ENCODE measurements around the gene ZNF565. TPM values are rescaled to one million over a fixed set of nuclear protein-coding genes. Genes with fewer than 3 reads are reported as not detected.
"Not testable (repeated sequence)": the region's sequence is repeated elsewhere in the genome, so short reads cannot be mapped to it uniquely, and the experiment has no call there.

ZNF565 gene
- total RNA-seq, 2 donors from 2014 or later: 2.4 to 3.1 TPM

DNA sequence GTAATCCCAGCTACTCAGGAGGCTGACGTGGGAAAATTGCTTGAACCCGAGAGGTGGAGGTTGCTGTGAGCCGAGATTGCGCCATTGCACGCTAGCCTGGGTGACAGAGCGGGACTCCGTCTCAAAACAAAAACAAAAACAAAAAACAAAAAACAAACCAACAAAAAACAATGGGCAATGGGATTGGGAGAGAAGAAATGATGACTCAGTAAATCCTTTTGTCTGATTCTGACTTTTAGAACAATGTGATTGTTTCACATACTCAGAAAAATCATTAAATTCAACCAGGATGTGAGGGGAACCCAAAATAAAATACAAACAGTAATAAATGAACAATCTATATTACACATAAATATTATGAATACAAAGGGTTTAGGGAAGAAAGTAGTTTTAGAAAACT is 5.1 kb downstream of the ZNF565 start:
- TF ChIP-seq, protein P1, sequence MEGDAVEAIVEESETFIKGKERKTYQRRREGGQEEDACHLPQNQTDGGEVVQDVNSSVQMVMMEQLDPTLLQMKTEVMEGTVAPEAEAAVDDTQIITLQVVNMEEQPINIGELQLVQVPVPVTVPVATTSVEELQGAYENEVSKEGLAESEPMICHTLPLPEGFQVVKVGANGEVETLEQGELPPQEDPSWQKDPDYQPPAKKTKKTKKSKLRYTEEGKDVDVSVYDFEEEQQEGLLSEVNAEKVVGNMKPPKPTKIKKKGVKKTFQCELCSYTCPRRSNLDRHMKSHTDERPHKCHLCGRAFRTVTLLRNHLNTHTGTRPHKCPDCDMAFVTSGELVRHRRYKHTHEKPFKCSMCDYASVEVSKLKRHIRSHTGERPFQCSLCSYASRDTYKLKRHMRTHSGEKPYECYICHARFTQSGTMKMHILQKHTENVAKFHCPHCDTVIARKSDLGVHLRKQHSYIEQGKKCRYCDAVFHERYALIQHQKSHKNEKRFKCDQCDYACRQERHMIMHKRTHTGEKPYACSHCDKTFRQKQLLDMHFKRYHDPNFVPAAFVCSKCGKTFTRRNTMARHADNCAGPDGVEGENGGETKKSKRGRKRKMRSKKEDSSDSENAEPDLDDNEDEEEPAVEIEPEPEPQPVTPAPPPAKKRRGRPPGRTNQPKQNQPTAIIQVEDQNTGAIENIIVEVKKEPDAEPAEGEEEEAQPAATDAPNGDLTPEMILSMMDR (IDR thresholded peaks at IDR 0.05): no peak
- Histone ChIP-seq H3K4me1 (peaks cover 0 to 10% of the 10 kb centered on the region in 2 donors), H3K36me3 (no peaks in the 10 kb centered on the region), H3K4me3 (no peak overlapping the region), H3K27ac (no peak overlapping the region), H3K27me3 (no peaks in the 10 kb centered on the region), H3K9me3 (no peaks in the 10 kb centered on the region)
- no peak for DNase-seq (ENCODE audit: low spot score)

DNA sequence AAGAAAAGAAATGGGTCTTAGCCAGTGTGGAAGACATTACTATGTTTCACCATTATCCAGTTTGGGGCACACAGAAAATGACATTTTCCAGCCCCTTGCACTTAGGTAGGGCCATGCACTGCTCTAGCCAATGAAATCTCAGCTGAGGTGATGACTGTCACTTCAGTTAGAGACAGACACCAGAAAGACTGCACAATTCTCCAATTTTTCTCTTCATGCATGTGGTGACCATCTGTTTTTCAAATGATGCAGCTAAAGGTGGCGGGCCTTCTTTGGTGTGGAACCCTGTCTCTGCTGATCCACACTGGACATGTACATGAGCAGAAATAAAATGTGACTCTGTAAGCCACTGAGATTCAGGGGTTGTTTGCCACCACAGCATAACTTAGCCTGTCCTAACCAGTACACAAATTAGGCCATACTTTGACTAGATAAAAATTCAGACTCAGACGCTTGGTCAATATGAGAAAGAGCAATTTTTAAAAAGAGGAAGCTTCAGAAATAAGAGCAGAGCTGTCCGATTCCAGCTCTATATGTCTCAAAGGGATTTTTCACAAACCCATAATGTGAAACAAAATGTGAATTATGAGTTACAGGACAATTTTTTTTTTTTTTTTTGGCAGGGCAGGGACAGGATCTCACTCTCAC is 6.7 kb downstream of the ZNF565 start:
- Histone ChIP-seq H3K27ac (no peak overlapping the region), H3K36me3 (no peaks in the 10 kb centered on the region), H3K27me3 (no peaks in the 10 kb centered on the region), H3K4me3 (no peak overlapping the region), H3K4me1 (no peaks in the 10 kb centered on the region), H3K9me3 (no peaks in the 10 kb centered on the region)
- DNase-seq (ENCODE audit: low spot score): no peak
- TF ChIP-seq, protein P1 (IDR thresholded peaks at IDR 0.05): no peak

DNA sequence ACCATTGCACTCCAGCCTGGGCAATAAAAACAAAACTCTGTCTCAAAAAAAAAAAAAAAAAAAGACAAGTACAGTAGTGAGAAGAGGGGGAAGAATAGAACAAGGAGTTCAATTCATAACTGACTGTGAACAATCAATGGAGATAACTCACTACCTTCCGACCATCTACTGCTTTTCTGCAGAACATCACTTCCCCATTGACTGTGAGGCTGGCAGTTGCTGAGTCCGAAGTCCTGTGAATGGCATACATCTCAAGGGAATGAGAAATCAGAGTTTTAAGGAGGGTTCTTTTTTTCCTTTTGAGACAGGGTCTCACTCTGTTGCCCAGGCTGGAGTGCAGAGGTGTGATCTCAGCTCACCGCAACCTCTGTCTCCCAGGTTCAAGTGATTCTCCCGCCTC is 11.2 kb downstream of the ZNF565 start:
- H3K4me1 ChIP-seq: no peaks in the 10 kb centered on the region
- TF ChIP-seq, protein P1 (IDR thresholded peaks at IDR 0.05): no peak
- H3K9me3 ChIP-seq: no peaks in the 10 kb centered on the region
- H3K27ac ChIP-seq: no peak overlapping the region
- no peak overlapping the region for H3K4me3 ChIP-seq
- no peaks in the 10 kb centered on the region for H3K27me3 ChIP-seq
- no peaks in the 10 kb centered on the region for H3K36me3 ChIP-seq
- DNase-seq (ENCODE audit: low spot score): no peak

DNA sequence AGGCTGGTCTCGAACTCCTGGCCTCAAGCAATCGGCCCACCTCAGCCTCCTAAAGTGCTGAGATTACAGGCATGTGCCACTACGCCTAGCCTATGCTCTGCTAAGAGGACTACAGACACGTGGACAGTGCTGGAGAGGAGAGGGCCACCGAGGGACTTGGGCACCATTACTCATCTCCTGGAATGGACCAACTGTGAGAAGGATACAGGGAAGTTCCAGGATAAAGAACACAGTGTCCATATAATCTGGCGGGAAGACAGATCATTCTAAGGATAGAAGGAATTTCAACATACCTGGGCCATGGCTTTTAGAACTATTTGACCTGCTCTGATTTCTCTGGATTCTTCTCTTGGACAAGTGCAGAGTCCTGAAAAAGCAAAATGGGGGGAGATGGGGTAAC is 12.8 kb downstream of the ZNF565 start:
- TF ChIP-seq, protein P1 (IDR thresholded peaks at IDR 0.05): no peak
- H3K36me3 ChIP-seq: no peaks in the 10 kb centered on the region
- no peak for DNase-seq (ENCODE audit: low spot score)

DNA sequence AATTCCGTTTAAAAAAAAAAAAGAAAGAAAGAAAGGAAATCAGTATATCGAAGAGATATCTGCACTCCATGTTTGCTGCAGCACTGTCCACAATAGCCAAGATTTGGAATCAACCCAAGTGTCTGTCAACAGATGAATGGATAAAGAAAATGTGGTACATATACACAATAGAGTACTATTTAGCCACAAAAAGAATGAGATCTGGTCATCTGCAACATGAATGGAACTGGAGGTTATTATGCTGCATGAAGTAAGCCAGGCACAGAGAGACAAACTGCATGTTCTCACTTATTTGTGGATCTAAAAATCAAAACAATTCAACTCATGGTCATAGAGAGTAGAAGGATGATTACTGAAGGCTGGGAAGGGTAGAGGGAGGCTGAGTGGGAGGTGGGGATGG is 16.3 kb downstream of the ZNF565 start:
- DNase-seq (ENCODE audit: low spot score): no peak
- Histone ChIP-seq H3K27me3 (no peaks in the 10 kb centered on the region), H3K4me3 (no peak overlapping the region), H3K9me3 (no peaks in the 10 kb centered on the region), H3K27ac (no peak overlapping the region), H3K36me3 (peaks cover 17% of the 10 kb centered on the region), H3K4me1 (no peaks in the 10 kb centered on the region)
- TF ChIP-seq, protein P1 (IDR thresholded peaks at IDR 0.05): no peak

More for the DNA sequence above, 12.8 kb downstream of the ZNF565 start:
- no peak overlapping the region for H3K27ac ChIP-seq
- H3K4me3 ChIP-seq: no peak overlapping the region
- H3K4me1 ChIP-seq: no peaks in the 10 kb centered on the region
- H3K9me3 ChIP-seq: no peaks in the 10 kb centered on the region
- no peaks in the 10 kb centered on the region for H3K27me3 ChIP-seq

DNA sequence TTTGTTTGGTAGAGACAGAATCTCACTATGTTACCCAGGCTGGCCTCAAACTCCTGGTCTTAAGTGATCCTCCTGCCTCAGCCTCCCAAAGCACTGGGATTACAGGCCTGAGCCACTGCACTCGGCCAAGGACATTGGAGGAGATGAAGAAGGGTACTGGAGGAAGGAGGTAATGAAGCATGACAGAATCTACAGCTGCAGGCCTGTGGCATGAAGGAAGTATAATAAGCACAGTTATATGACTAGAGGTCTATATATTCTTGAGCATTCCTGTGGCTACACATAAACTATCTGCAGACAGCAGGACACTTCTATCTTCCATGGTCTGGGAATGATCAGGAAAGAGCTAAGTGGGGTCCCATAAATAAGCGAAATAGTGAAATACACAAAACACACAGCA is 18.2 kb downstream of the ZNF565 start:
- Histone ChIP-seq H3K4me1 (no peaks in the 10 kb centered on the region), H3K4me3 (no peak overlapping the region), H3K27me3 (no peaks in the 10 kb centered on the region), H3K9me3 (no peaks in the 10 kb centered on the region), H3K36me3 (peaks cover 17% of the 10 kb centered on the region), H3K27ac (no peak overlapping the region)
- DNase-seq (ENCODE audit: low spot score): no peak
- TF ChIP-seq, protein P1 (IDR thresholded peaks at IDR 0.05): no peak

DNA sequence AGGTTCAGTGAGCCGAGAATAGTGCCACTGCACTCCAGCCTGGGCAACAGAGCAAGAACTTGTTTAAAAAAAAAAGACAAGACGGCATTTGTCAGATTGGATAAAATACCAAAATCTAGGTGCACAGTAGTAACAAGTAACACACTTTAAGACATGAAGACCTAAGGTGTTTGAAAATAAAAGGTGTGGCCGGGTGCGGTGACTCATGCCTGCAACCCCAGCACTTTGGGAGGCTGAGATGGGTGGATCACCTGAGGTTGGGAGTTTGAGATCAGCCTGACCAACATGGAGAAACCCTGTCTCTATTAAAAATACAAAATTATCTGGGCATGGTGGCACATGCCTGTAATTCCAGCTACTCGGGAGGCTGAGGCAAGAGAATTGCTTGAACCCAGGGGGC is 27.7 kb downstream of the ZNF565 start:
- H3K4me1 ChIP-seq; H3K27ac ChIP-seq; H3K36me3 ChIP-seq; DNase-seq (ENCODE audit: low spot score); H3K4me3 ChIP-seq; H3K27me3 ChIP-seq; H3K9me3 ChIP-seq: not testable (repeated sequence)
